Activated naive CD8-positive, alpha-beta T cell (primary cell): ENCODE measurements around the gene TTC27.

Experiments
- H3K27ac Mint-ChIP-seq: one replicate; pipeline ENCODE4 v1.8.0; 2021; ENCODE audit warnings: mixed read lengths
- H3K27me3 Mint-ChIP-seq: one replicate; pipeline ENCODE4 v1.8.0; 2021; ENCODE audit warnings: mixed read lengths
- H3K36me3 Mint-ChIP-seq: one replicate; pipeline ENCODE4 v1.8.0; 2021; ENCODE audit warnings: mixed read lengths
- H3K4me1 Mint-ChIP-seq: one replicate; pipeline ENCODE4 v1.8.0; 2021; ENCODE audit warnings: low read depth, mixed read lengths
- H3K4me3 Mint-ChIP-seq: one replicate; pipeline ENCODE4 v1.8.0; 2021; ENCODE audit warnings: mild to moderate bottlenecking, mixed read lengths
- H3K9me3 Mint-ChIP-seq: one replicate; pipeline ENCODE4 v1.8.0; 2021; ENCODE audit warnings: low read depth, mixed read lengths

Gene TTC27

GRCh38 chr2:32697156-32697555 is 69.3 kb downstream of the TTC27 start:
- H3K27ac Mint-ChIP-seq: no peak overlapping the region
- no peaks in the 10 kb centered on the region for H3K27me3 Mint-ChIP-seq
- H3K4me1 Mint-ChIP-seq: peaks cover 4% of the 10 kb centered on the region
- H3K9me3 Mint-ChIP-seq: no peaks in the 10 kb centered on the region
- H3K36me3 Mint-ChIP-seq: peaks cover 7% of the 10 kb centered on the region
- no peak overlapping the region for H3K4me3 Mint-ChIP-seq

GRCh38 chr2:32699151-32699550 is 71.3 kb downstream of the TTC27 start:
- no peak overlapping the region for H3K4me3 Mint-ChIP-seq
- H3K36me3 Mint-ChIP-seq: peaks cover 16% of the 10 kb centered on the region
- no peaks in the 10 kb centered on the region for H3K27me3 Mint-ChIP-seq
- H3K9me3 Mint-ChIP-seq: no peaks in the 10 kb centered on the region
- H3K4me1 Mint-ChIP-seq: peaks cover 4% of the 10 kb centered on the region
- no peak overlapping the region for H3K27ac Mint-ChIP-seq

GRCh38 chr2:32701806-32702205 is 74.0 kb downstream of the TTC27 start:
- Mint-ChIP-seq H3K4me3 (no peak overlapping the region), H3K9me3 (no peaks in the 10 kb centered on the region), H3K27ac (no peak overlapping the region), H3K36me3 (peaks cover 18% of the 10 kb centered on the region), H3K27me3 (no peaks in the 10 kb centered on the region), H3K4me1 (peaks cover 4% of the 10 kb centered on the region)

GRCh38 chr2:32702303-32703064 is 74.6 kb downstream of the TTC27 start:
- Mint-ChIP-seq H3K27me3 (no peaks in the 10 kb centered on the region), H3K4me3 (no peak overlapping the region), H3K36me3 (peaks cover 18% of the 10 kb centered on the region), H3K9me3 (no peaks in the 10 kb centered on the region), H3K4me1 (peaks cover under 1% of the 10 kb centered on the region), H3K27ac (no peak overlapping the region)

GRCh38 chr2:32706815-32707579 is 79.1 kb downstream of the TTC27 start:
- Mint-ChIP-seq H3K4me3 (no peak overlapping the region), H3K9me3 (no peaks in the 10 kb centered on the region), H3K27ac (no peak overlapping the region), H3K36me3 (peaks cover 16% of the 10 kb centered on the region), H3K4me1 (no peaks in the 10 kb centered on the region), H3K27me3 (no peaks in the 10 kb centered on the region)

- Mint-ChIP-seq H3K9me3 (no peaks in the 10 kb centered on the region), H3K4me3 (no peak overlapping the region), H3K27ac (no peak overlapping the region), H3K36me3 (peaks cover 27% of the 10 kb centered on the region), H3K27me3 (no peaks in the 10 kb centered on the region), H3K4me1 (peaks cover 2% of the 10 kb centered on the region)
Observed at GRCh38 chr2:32711219-32711618, 83.4 kb downstream of the TTC27 start.

GRCh38 chr2:32711908-32712501 is 84.2 kb downstream of the TTC27 start:
- Mint-ChIP-seq H3K4me3 (no peak overlapping the region), H3K27me3 (no peaks in the 10 kb centered on the region), H3K9me3 (no peaks in the 10 kb centered on the region), H3K36me3 (peaks cover 27% of the 10 kb centered on the region), H3K4me1 (peaks cover 2% of the 10 kb centered on the region), H3K27ac (no peak overlapping the region)

- Mint-ChIP-seq H3K36me3 (peaks cover 34% of the 10 kb centered on the region), H3K27ac (no peak overlapping the region), H3K27me3 (no peaks in the 10 kb centered on the region), H3K9me3 (no peaks in the 10 kb centered on the region), H3K4me1 (peaks cover 2% of the 10 kb centered on the region), H3K4me3 (no peak overlapping the region)
Observed at GRCh38 chr2:32712870-32713269, 85.0 kb downstream of the TTC27 start.

GRCh38 chr2:32714521-32714920 is 86.7 kb downstream of the TTC27 start:
- peaks cover 43% of the 10 kb centered on the region for H3K36me3 Mint-ChIP-seq
- H3K27me3 Mint-ChIP-seq: no peaks in the 10 kb centered on the region
- H3K4me3 Mint-ChIP-seq: no peak overlapping the region
- no peak overlapping the region for H3K27ac Mint-ChIP-seq
- H3K4me1 Mint-ChIP-seq: peaks cover 2% of the 10 kb centered on the region
- H3K9me3 Mint-ChIP-seq: no peaks in the 10 kb centered on the region

- Mint-ChIP-seq H3K4me3 (no peak overlapping the region), H3K27me3 (no peaks in the 10 kb centered on the region), H3K4me1 (peaks cover 2% of the 10 kb centered on the region), H3K36me3 (peaks cover 42% of the 10 kb centered on the region), H3K27ac (peak overlapping the region; percentile 65), H3K9me3 (no peaks in the 10 kb centered on the region)
Observed at GRCh38 chr2:32715391-32715841, 87.6 kb downstream of the TTC27 start.

- H3K27me3 Mint-ChIP-seq: no peaks in the 10 kb centered on the region
- peaks cover 2% of the 10 kb centered on the region for H3K4me1 Mint-ChIP-seq
- H3K27ac Mint-ChIP-seq: no peak overlapping the region
- H3K4me3 Mint-ChIP-seq: no peak overlapping the region
- H3K9me3 Mint-ChIP-seq: no peaks in the 10 kb centered on the region
- H3K36me3 Mint-ChIP-seq: peaks cover 42% of the 10 kb centered on the region
Observed at GRCh38 chr2:32715981-32716380, 88.1 kb downstream of the TTC27 start.

- no peaks in the 10 kb centered on the region for H3K27me3 Mint-ChIP-seq
- H3K9me3 Mint-ChIP-seq: no peaks in the 10 kb centered on the region
- H3K36me3 Mint-ChIP-seq: peaks cover 42% of the 10 kb centered on the region
- no peak overlapping the region for H3K4me3 Mint-ChIP-seq
- peaks cover 2% of the 10 kb centered on the region for H3K4me1 Mint-ChIP-seq
- no peak overlapping the region for H3K27ac Mint-ChIP-seq
Observed at GRCh38 chr2:32716598-32716997, 88.7 kb downstream of the TTC27 start.

- peaks cover 41% of the 10 kb centered on the region for H3K36me3 Mint-ChIP-seq
- peaks cover 2% of the 10 kb centered on the region for H3K4me1 Mint-ChIP-seq
- H3K4me3 Mint-ChIP-seq: no peak overlapping the region
- no peaks in the 10 kb centered on the region for H3K27me3 Mint-ChIP-seq
- H3K9me3 Mint-ChIP-seq: no peaks in the 10 kb centered on the region
- no peak overlapping the region for H3K27ac Mint-ChIP-seq
Observed at GRCh38 chr2:32718752-32719151, 90.9 kb downstream of the TTC27 start.

GRCh38 chr2:32719430-32719829 is 91.6 kb downstream of the TTC27 start:
- Mint-ChIP-seq H3K9me3 (no peaks in the 10 kb centered on the region), H3K4me1 (peaks cover 2% of the 10 kb centered on the region), H3K27me3 (no peaks in the 10 kb centered on the region), H3K27ac (no peak overlapping the region), H3K4me3 (no peak overlapping the region), H3K36me3 (peaks cover 45% of the 10 kb centered on the region)
